Measurements from ENCODE around the gene XIST. TPM values are rescaled to one million over a fixed set of nuclear protein-coding genes. Genes with fewer than 3 reads are reported as not detected.
"Not testable (repeated sequence)": the region's sequence is repeated elsewhere in the genome, so short reads cannot be mapped to it uniquely, and the experiment has no call there.

XIST gene
- under 0.01 and 118 TPM in 2 replicates for total RNA-seq

GRCh38 chrX:73852467-73852866 is at the start of gene XIST:
TSS of gene XIST (minus strand) at chrX:73852714.
- H3K36me3 ChIP-seq (ENCODE audit: insufficient read depth, low read length), result no peaks in the 10 kb centered on the region
- H3K4me2 ChIP-seq (ENCODE audit: insufficient read depth, low read length), result peak within 1 kb of the TSS; percentile 73
- peak within 1 kb of the TSS; percentile 97 for H3K27ac ChIP-seq (ENCODE audit: low read depth, low read length)
- peak within 1 kb of the TSS; percentile 92 for H3K4me3 ChIP-seq (ENCODE audit: insufficient read depth, low read length)
- peak within 1 kb of the TSS; percentile 90 for H2AFZ ChIP-seq (ENCODE audit: low read length)
- no peaks in the 10 kb centered on the region for H3K9me3 ChIP-seq (ENCODE audit: low read depth, low read length)
- DNase-seq (ENCODE audit: insufficient read length, low spot score, missing footprints), result peak; percentile 77
- peaks cover 27% of the 10 kb centered on the region for H4K20me1 ChIP-seq (ENCODE audit: insufficient read depth, low read length)
- peaks cover 46% of the 10 kb centered on the region for H3K79me2 ChIP-seq (ENCODE audit: insufficient read depth, low read length)
- no peak for TF ChIP-seq CTCF (IDR thresholded peaks at IDR 0.05; ENCODE audit: extremely low read depth, low read depth, low read length)
- peaks cover 8% of the 10 kb centered on the region for H3K4me1 ChIP-seq (ENCODE audit: insufficient read depth, low read length)
- peaks cover 4% of the 10 kb centered on the region for H3K27me3 ChIP-seq (ENCODE audit: insufficient read depth, low read length)

GRCh38 chrX:73898315-73898714 is 45.8 kb upstream of the XIST start:
- not testable (repeated sequence) for H4K20me1 ChIP-seq (ENCODE audit: insufficient read depth, low read length); H3K4me2 ChIP-seq (ENCODE audit: insufficient read depth, low read length); H3K4me3 ChIP-seq (ENCODE audit: insufficient read depth, low read length); H3K36me3 ChIP-seq (ENCODE audit: insufficient read depth, low read length); H3K79me2 ChIP-seq (ENCODE audit: insufficient read depth, low read length); H3K4me1 ChIP-seq (ENCODE audit: insufficient read depth, low read length); H2AFZ ChIP-seq (ENCODE audit: low read length); DNase-seq (ENCODE audit: insufficient read length, low spot score, missing footprints); H3K27me3 ChIP-seq (ENCODE audit: insufficient read depth, low read length); H3K27ac ChIP-seq (ENCODE audit: low read depth, low read length); H3K9me3 ChIP-seq (ENCODE audit: low read depth, low read length)

- H3K79me2 ChIP-seq (ENCODE audit: insufficient read depth, low read length); H3K4me1 ChIP-seq (ENCODE audit: insufficient read depth, low read length); H3K27me3 ChIP-seq (ENCODE audit: insufficient read depth, low read length); H3K9me3 ChIP-seq (ENCODE audit: low read depth, low read length); H3K4me2 ChIP-seq (ENCODE audit: insufficient read depth, low read length); H3K36me3 ChIP-seq (ENCODE audit: insufficient read depth, low read length); DNase-seq (ENCODE audit: insufficient read length, low spot score, missing footprints); H2AFZ ChIP-seq (ENCODE audit: low read length); H3K4me3 ChIP-seq (ENCODE audit: insufficient read depth, low read length); H3K27ac ChIP-seq (ENCODE audit: low read depth, low read length); H4K20me1 ChIP-seq (ENCODE audit: insufficient read depth, low read length): not testable (repeated sequence)
Measured at GRCh38 chrX:73892515-73893090, 40.1 kb upstream of the XIST start.

- not testable (repeated sequence) for H4K20me1 ChIP-seq (ENCODE audit: insufficient read depth, low read length); H3K27me3 ChIP-seq (ENCODE audit: insufficient read depth, low read length); H3K27ac ChIP-seq (ENCODE audit: low read depth, low read length); H3K4me1 ChIP-seq (ENCODE audit: insufficient read depth, low read length); DNase-seq (ENCODE audit: insufficient read length, low spot score, missing footprints); H3K36me3 ChIP-seq (ENCODE audit: insufficient read depth, low read length); H3K9me3 ChIP-seq (ENCODE audit: low read depth, low read length); H3K4me3 ChIP-seq (ENCODE audit: insufficient read depth, low read length); H3K79me2 ChIP-seq (ENCODE audit: insufficient read depth, low read length); H2AFZ ChIP-seq (ENCODE audit: low read length); H3K4me2 ChIP-seq (ENCODE audit: insufficient read depth, low read length)
Measured at GRCh38 chrX:73882260-73882659, 29.7 kb upstream of the XIST start.

- no peaks in the 10 kb centered on the region for H4K20me1 ChIP-seq (ENCODE audit: insufficient read depth, low read length)
- H3K4me3 ChIP-seq (ENCODE audit: insufficient read depth, low read length), result no peak overlapping the region
- H3K27ac ChIP-seq (ENCODE audit: low read depth, low read length), result no peak overlapping the region
- H3K36me3 ChIP-seq (ENCODE audit: insufficient read depth, low read length), result no peaks in the 10 kb centered on the region
- H3K9me3 ChIP-seq (ENCODE audit: low read depth, low read length), result peaks cover 2% of the 10 kb centered on the region
- peaks cover 4% of the 10 kb centered on the region for H3K27me3 ChIP-seq (ENCODE audit: insufficient read depth, low read length)
- H2AFZ ChIP-seq (ENCODE audit: low read length), result no peak overlapping the region
- no peak for DNase-seq (ENCODE audit: insufficient read length, low spot score, missing footprints)
- no peaks in the 10 kb centered on the region for H3K79me2 ChIP-seq (ENCODE audit: insufficient read depth, low read length)
- H3K4me2 ChIP-seq (ENCODE audit: insufficient read depth, low read length), result no peak overlapping the region
- TF ChIP-seq CTCF (IDR thresholded peaks at IDR 0.05; ENCODE audit: extremely low read depth, low read depth, low read length), result no peak
- H3K4me1 ChIP-seq (ENCODE audit: insufficient read depth, low read length), result no peaks in the 10 kb centered on the region
Measured at GRCh38 chrX:73877687-73878086, 25.2 kb upstream of the XIST start.

Data from osteoblast (primary cell).